GM11168 (cell line): Measurements from ENCODE around the gene PKD2.

Experiments used
- in situ Hi-C: fragments of 300-500 bp; cut with MboI; formaldehyde crosslinking; loops from one replicate; pipeline ENCODE4 v1.12.0; 2022; ENCODE audit warnings: low sequenced_read_pairs; ENCODE audit not compliant: unreplicated experiment

The PKD2 gene

DNA sequence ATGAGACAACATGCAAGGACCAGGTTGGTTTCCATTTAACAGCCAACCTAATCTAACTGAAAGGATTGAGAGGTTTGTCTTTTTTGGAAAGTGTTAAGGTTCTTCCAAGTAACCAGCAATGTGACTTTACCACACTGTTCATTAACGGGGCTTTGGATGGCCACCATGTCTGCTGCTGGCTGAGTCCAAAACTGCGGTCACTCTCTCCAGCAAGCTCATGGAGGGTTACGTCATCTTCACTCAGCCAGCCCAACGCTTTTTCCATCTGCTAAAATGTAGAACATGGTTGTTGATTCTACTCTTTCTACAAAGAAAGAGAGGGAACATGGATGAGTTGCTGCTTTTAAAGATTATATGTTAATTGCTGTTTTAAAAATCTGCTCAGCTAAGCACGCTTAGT lies 11.0 kb downstream of the PKD2 start:
- in situ Hi-C loops = no loop called here

GRCh38 chr4:88021824-88022223 lies 14.4 kb downstream of the PKD2 start:
- in situ Hi-C loops = loop anchor here (10.0 kb wide), 1 partner anchor 493 kb away; no protein-coding TSS in a partner anchor

GRCh38 chr4:88022289-88022688 lies 14.9 kb downstream of the PKD2 start:
- in situ Hi-C loops = loop anchor here (10.0 kb wide), 1 partner anchor 493 kb away; no protein-coding TSS in a partner anchor

- in situ Hi-C loops = loop anchor here (5.0 to 10.0 kb wide), 2 partner anchors 186 to 489 kb away; no protein-coding TSS in a partner anchor
These were observed 18.6 kb downstream of the PKD2 start for GRCh38 chr4:88025868-88026661.

GRCh38 chr4:88027611-88028608 lies 20.5 kb downstream of the PKD2 start:
- in situ Hi-C loops = loop anchor here (5.0 to 10.0 kb wide), 2 partner anchors 184 to 487 kb away; no protein-coding TSS in a partner anchor

DNA sequence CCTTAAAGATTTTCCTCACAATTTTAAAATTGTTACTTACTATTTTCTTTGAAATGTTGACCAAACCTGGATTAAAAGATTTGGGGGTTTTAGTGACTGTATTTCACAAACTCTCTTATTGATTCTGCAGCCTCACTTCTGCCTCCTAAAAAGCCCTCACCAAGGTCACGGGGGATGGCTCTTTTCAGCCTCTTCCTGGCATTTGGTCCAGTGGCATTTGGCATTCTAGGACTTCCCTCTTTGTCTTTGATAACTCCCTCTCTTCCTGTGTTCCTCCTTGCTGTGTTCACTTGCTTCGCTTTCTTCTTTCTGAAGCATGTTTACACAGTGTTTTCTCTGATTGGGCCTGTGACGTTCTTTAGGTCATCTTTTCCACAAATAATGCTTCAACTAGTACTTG lies 21.5 kb downstream of the PKD2 start:
- in situ Hi-C loops = loop anchor here (5.0 to 10.0 kb wide), 2 partner anchors 183 to 486 kb away; no protein-coding TSS in a partner anchor

- in situ Hi-C loops = loop anchor here (5.0 to 10.0 kb wide), 2 partner anchors 183 to 485 kb away; no protein-coding TSS in a partner anchor
These were observed 22.1 kb downstream of the PKD2 start for GRCh38 chr4:88029556-88029955.

GRCh38 chr4:88030565-88031310 lies 23.3 kb downstream of the PKD2 start:
- in situ Hi-C loops = no loop called here

- in situ Hi-C loops = no loop called here
These were observed 25.9 kb downstream of the PKD2 start for GRCh38 chr4:88033309-88033708.

- in situ Hi-C loops = no loop called here
These were observed 27.9 kb downstream of the PKD2 start for GRCh38 chr4:88035292-88035691.

DNA sequence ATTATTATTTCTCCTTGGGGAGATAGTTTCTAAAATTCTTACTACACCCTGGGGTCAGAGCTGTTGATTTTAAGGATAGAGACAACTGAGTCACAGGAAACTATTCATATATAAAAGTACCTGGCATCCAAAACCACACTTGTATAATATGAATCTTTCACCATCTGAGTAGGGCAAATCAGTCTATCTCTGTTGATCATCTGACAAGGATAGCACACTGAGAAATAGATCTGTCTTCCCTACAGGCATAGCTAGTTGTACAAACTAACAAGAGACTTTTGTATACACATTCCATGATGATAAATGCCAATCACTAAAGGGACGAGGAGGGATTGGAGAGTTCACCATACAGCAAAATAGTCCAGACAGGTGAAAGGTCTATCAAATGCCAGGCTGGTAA lies 30.0 kb downstream of the PKD2 start:
- in situ Hi-C loops = no loop called here

DNA sequence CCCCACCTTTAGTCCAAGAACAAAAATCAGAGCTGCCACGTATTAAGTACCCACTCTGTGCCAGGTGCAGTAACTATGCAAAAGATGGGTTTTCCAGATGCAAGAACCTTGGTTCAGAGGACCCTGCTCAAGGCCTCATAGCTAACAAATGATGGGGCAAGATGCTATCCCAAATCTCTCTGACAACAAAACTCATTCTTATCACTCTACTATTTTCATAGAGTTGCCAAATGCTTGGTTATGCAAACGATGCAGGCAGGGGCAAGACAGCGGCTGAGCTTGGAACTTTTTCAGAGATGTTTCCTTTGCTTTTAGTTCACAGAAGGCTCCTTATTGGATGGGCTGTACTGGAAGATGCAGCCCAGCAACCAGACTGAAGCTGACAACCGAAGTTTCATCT lies 30.5 kb downstream of the PKD2 start:
- in situ Hi-C loops = no loop called here

GRCh38 chr4:88040707-88041106 lies 33.3 kb downstream of the PKD2 start:
- in situ Hi-C loops = no loop called here

GRCh38 chr4:88041626-88042025 lies 34.2 kb downstream of the PKD2 start:
- in situ Hi-C loops = no loop called here

- in situ Hi-C loops = no loop called here
These were observed 35.6 kb downstream of the PKD2 start for GRCh38 chr4:88043001-88043400.

- in situ Hi-C loops = no loop called here
These were observed 36.3 kb downstream of the PKD2 start for GRCh38 chr4:88043586-88044340.

DNA sequence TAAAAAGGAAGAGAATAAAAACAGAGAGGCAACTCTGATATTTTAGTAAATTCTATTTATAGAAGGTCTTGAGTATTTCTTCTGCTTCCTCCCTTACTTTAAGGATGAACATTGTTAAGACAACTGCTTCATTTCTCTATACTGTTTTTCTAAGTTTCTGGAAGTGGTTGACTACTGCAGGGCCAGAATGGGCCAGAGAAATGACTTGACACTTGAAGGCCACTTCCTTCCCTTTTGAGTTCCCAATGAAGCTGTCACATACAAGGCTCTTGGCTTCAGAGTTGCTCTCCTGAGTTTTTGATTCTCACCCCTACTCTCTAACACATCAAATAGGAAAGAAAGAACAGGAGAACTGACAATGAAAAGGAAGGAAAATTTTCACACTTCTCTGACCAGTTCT lies 37.6 kb downstream of the PKD2 start:
- in situ Hi-C loops = no loop called here

- in situ Hi-C loops = loop anchor here (10.0 kb wide), 1 partner anchor 131 kb away; no protein-coding TSS in a partner anchor
These were observed 46.8 kb downstream of the PKD2 start for GRCh38 chr4:88054229-88054628.

GRCh38 chr4:88054901-88055300 lies 47.5 kb downstream of the PKD2 start:
- in situ Hi-C loops = loop anchor here (10.0 kb wide), 1 partner anchor 130 kb away; no protein-coding TSS in a partner anchor
